GM18517 (cell line): ENCODE results near the gene RAD17.
"Not testable (repeated sequence)": the region's sequence is repeated elsewhere in the genome, so short reads cannot be mapped to it uniquely, and the experiment has no call there.

Experiments used
- ATAC-seq: cut with Tn5 transposase; IDR thresholded peaks from one replicate; pipeline ENCODE4 v1.9.1; 2021; ENCODE audit warnings: mild to moderate bottlenecking, moderate library complexity; ENCODE audit not compliant: unreplicated experiment

The RAD17 gene

DNA sequence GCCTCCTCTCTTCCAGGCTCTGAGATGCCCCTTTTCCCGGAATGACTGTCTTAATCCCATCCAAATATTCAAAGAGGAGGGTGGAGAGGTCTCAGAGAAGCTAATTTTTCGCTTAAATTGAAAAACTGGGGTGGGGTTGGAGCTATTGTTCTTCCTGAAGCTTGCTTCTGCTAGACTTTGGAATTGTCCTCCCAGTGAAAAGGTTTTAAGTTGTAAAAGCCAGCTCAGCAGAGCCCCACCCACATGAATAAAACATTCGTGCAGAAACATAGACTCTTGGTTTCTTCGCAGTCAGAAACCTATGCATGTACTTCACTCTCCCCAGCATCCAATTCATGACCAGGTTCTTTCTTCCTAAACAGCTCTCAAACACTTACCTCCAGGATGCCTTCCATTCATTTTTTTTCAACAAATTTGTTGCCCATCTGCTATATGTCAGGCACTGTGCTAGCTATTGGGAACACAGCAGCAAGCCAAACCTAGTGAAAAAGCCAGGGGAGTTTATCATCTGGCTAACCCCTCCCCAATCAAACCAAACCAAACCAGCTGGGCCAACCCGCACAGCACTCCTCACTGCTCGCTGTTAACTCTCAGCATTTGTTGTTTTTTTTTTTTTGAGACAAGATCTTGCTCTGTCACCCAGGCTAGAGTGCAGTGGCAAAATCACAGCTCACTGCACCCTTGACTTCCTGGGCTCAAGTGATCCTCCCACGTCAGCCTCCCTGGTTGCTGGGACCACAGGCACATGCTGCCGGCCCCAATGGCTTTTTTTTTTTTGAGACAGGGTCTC lies 85.0 kb downstream of the RAD17 start:
- ATAC-seq: no peak

GRCh38 chr5:69455428-69455988 lies 85.9 kb downstream of the RAD17 start:
- not testable (repeated sequence) for ATAC-seq

GRCh38 chr5:69462170-69462569 lies 92.6 kb downstream of the RAD17 start:
- no peak for ATAC-seq
